ENCODE measurements around the gene SAMD8.

Gene SAMD8

DNA sequence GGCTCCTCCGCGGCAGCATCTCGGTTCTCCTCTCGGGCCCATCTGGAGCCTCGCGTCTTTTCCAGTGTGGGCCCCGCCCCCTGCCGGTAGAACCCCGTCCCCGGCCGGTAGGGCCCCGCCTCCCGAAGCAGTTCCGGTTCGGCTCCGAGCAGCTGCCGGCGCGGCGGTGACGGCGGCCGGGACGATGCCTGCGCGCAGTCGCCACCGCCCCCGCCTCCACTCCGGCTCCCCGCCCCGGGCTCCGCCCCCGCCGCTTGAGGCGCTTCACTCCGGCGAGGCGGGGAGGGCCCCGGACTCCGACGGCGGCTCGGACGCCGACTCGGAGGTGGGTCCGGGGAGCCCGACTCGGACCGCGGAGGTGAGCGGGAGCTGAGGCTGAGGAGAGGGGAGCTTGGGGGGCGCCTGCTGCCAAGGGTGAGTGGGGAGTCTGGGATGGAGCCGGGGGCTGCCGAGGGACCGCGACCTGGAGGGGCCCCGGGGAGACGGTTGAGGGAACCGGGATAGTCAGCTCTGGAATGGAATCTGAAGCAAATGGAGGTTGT, at the start of gene SAMD8:
SAMD8 (plus strand) TSS at position 292 of the 542 bp plus-strand sequence. CDS start 38,873 bp downstream, outside the sequence.
- DNase-seq, result peak; percentile 98

- no peak for DNase-seq
Measured at GRCh38 chr10:75061709-75062505, 49.5 kb upstream of the SAMD8 start.

DNA sequence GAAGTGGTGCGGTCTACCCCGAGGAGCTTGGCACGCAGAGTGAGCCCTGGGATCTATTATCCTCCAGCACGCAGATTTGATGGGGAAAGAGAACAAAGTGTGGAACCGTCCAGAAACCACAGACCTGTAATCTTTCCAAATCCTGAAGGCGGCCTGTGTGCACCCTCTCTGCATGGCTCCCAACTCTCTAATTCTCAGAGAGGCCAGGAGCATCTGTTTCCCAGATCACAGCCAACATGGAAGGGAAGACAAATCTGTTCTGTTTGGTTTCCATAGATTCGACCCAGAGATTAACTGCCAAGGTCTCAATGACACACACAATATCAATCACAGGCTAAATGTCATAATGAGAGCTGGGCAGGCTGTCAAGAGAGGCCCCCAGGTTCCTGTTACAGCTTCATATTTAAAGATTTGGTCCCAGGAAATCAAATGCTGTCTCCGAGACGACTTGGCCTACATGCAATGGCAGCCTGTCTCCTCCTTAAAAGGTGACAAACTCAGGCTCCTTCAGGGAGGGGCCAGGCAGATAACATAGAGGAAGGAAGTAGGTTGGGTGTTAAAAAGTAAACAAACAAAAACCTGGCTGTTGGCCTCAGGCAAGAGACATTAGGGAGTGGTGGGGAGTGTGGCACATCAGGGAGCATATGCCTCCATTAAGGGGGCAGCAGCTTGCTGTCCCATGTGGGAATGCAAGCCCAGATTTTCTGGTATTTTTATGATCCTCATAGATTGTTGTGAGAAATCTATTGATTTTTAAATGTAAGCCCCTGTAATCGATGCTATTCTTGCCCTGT, 48.8 kb upstream of the SAMD8 start:
- DNase-seq, result no peak

- DNase-seq, result no peak
Measured at GRCh38 chr10:75063461-75064230, 47.8 kb upstream of the SAMD8 start.

DNA sequence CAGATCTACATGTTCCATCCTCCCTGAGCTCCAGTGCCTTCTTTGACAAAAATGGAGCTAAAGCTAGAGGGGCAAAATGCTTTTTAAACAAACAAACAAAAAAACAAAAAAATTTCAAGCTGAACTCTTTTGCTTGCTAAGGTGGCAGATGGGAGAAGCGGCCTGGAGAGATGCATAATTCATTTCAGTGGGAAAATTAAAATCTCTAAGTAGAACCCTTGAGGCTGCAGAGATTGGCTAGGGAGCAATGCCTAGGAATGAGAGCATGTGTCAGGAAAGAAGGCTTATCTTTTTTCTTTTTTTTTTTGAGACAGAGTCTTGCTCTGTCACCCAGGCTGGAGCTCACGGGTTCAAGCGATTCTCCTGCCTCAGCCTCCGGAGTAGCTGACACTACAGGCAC, 46.4 kb upstream of the SAMD8 start:
- DNase-seq, result no peak

DNA sequence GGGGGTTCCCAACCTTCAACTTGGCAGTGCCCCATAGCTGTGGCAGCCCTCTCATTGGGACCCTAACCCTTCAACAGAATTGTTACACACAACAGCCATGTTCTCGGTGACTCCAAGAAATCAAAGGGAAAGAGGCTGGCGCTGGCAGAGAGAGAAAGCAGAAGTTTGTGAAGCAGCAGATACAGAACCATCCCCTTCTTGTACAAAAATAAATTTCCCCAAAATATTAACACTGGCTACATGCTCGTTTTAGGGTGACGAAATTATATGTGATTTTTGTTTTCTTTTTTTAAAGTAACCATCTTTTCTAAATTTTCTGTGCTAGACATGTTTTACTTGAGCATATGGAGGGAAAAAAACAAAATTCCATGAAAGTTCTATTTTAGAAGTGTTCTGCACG, 45.2 kb upstream of the SAMD8 start:
- no peak for DNase-seq

- no peak for DNase-seq
Measured at GRCh38 chr10:75067272-75067671, 44.2 kb upstream of the SAMD8 start.

DNA sequence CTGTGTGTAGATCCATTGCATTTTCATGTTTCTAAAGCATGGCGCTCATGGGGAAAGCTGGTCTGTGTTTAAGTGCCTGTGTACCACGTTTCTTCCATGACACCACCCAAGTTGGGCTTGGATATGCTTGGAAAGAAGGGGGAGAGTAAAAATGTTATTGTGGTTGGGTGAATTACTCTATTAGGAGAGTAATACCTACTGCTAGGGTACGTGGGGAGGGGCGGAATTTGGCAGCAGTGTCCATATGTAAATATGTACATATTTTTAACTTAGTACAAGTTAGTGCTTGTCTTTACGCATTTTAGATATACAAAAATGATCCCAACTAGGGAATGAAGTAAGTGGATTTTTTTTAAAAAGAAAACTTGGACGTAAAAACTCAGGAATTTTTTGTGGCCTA, 42.9 kb upstream of the SAMD8 start:
- no peak for DNase-seq

DNA sequence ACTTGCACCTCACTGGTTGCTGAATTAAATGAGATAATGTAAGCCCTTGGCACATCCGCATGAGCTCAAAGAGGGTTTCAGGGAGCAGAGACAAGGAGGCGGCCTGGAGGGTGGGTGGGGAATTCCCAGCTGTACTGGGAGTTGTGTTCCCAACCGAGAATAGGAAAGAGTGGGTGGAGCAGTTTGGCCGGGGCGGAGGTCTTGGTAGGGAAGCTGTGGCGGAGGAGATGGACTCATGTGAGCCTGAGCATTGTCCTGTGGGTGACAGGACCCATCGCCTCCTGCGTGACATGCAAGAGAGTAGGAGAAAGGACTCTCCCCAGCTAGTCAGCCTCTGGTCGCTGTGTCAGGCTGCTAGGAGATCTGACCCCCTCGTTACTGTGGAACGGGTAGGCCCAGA, 41.0 kb upstream of the SAMD8 start:
- no peak for DNase-seq

- no peak for DNase-seq
Measured at GRCh38 chr10:75070961-75071428, 40.5 kb upstream of the SAMD8 start.

DNA sequence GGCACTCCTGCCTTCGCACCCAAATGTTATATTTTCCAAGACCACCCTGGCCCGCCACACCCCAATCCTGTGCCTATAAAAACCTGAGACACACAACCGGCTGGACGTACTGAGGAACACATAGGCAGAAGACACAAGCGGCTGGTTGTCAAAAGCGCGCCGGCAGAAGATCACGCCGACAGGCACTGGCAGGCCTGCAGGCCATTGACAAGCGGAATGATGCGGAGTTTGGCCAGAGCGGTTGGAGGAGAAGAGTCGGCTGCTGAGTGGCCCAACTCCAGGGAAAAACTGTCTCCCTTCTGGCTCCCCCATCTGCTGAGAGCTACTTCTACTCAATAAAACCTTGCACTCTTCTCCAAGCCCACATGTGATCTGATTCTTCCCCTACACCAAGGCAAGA, 39.7 kb upstream of the SAMD8 start:
- no peak for DNase-seq

DNA sequence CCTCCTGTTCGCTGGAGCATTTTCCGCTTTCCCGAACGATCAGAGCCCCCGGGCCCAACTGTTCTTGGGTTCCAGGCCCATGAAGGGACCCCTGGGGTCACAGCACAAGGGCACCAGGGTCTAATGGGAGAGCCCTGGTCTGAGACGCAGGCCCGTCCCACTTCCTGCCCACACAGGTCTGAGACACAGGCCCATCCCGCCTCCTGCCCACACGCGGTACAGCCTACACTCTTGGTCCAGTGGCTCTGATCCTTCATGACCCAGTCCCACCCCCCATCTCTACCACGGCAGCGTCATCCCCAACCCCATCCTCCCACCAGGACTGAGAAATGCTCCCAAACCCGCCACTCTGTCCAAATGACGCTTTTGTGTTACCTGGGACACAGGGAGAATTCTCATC, 38.7 kb upstream of the SAMD8 start:
- DNase-seq, result no peak

GRCh38 chr10:75073442-75073841, 38.0 kb upstream of the SAMD8 start:
- DNase-seq, result no peak

DNA sequence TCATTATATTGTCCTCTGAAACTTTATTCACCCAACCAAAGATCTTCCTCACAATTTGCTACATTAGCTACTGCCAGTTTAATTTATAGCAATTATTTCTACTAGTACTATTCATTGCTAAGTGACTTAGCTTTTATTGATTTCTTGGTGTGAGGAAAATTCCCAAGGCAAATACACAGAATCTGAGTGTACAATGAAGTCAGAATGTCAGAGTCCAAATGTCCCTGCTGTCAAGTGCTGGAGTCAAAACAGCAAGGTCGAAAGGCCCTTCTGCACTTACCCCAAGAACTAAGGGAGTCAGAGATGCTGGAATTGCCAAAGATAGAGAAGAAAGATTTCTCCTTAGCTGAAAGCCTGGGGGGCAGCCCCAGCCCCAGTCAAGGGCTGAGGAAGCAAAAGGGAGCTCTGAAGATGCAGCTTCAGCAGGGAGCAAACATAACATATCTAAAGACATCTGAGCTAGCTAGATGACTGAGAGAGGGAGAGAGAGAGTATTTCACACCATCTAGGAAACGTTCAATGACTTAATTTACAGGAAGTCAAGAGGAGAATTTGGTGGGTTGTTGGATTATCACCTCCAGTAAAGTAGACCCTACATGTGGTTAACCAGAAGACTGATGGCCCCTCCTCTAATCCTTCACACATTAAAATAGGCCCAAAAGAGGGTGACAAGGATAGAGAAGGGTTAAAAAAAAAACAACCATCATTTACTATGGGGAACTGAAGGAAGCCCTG, 36.6 kb upstream of the SAMD8 start:
- DNase-seq, result no peak

- DNase-seq, result no peak
Measured at GRCh38 chr10:75076348-75076747, 35.1 kb upstream of the SAMD8 start.

- DNase-seq, result no peak
Measured at GRCh38 chr10:75079436-75080083, 31.9 kb upstream of the SAMD8 start.

DNA sequence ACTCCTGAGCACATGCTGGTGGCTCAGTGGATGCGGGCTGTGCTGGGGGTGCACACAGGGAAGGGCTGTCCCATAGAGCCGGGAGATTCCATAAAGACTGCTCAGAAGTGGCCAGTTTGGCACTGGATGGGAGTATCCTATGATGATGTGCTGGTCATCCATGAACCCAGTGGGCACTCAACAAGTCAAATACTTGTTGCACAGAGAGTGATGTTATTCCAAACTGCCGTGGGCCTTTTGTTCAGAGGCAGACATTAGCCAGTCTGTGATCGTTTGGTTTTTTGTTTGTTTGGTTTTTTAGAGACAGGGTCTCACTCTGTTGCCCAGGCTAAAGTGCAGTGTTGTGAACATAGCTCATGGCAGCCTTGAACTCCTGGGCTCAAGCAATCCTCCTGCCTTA, 30.9 kb upstream of the SAMD8 start:
- no peak for DNase-seq

GRCh38 chr10:75081379-75081778, 30.1 kb upstream of the SAMD8 start:
- no peak for DNase-seq

- DNase-seq, result no peak
Measured at GRCh38 chr10:75083972-75084833, 27.3 kb upstream of the SAMD8 start.

- no peak for DNase-seq
Measured at GRCh38 chr10:75084834-75085384, 26.5 kb upstream of the SAMD8 start.
